Endothelial cell of umbilical vein (primary cell): Measurements from ENCODE around the gene DLEU7. TPM values are rescaled to one million over a fixed set of nuclear protein-coding genes. Genes with fewer than 3 reads are reported as not detected.

Experiments
- BruUV-seq: library from RNA; stranded (reverse); fragments of 400-500 nt; replicated peaks from 2 replicates; lab custom pipeline; 2021; lab: Mats Ljungman, UMichigan
- CTCF ChIA-PET: fragments of 300-600, 350-600 bp; sonication (Branson Sonifier 250); formaldehyde crosslinking; loops from one replicate; lab custom pipeline; 2021; ENCODE audit warnings: antibody characterized with exemption, inconsistent platforms; lab: Charles Lee
- POLR2A ChIA-PET: fragments of 300-600, 350-600 bp; sonication (Branson Sonifier 250); formaldehyde crosslinking; loops from one replicate; lab custom pipeline; 2021; ENCODE audit warnings: antibody characterized with exemption, inconsistent platforms; lab: Charles Lee
- DNase-seq: peaks from one replicate; pipeline ENCODE4 v3.0.0-alpha.2; 2011; ENCODE audit warnings: low read depth, low spot score
- FAIRE-seq: peaks from 2 replicates; lab custom pipeline; 2011; peaks lifted over from hg19 to GRCh38; lab: Jason Lieb, UNC
- H2AFZ ChIP-seq: 2 replicates; pipeline ENCODE4 v1.6.0; 2012; ENCODE audit warnings: low read depth, low read length, control low read depth, inconsistent platforms
- H3K27ac ChIP-seq: 2 replicates; pipeline ENCODE4 v1.5.1; 2011; ENCODE audit warnings: low read depth, mild to moderate bottlenecking, control low read depth, low read length, moderate library complexity; ENCODE audit not compliant: insufficient read depth
- H3K27me3 ChIP-seq, 2 experiments: 2 replicates each; pipeline versions ENCODE4 v1.6.0 to v1.6.1; 2011; ENCODE audit warnings: low read length in 2 of 2, mixed read lengths in 1 of 2; ENCODE audit not compliant: control insufficient read depth in 2 of 2, insufficient read depth in 2 of 2
- H3K36me3 ChIP-seq, 2 experiments: 2 replicates in 1 of 2; 3 replicates in 1 of 2; pipeline ENCODE4 v1.5.1; 2011; ENCODE audit warnings: low read length in 2 of 2, mild to moderate bottlenecking in 1 of 2, moderate library complexity in 1 of 2; ENCODE audit not compliant: control insufficient read depth in 2 of 2, insufficient read depth in 2 of 2; ENCODE audit errors: extremely low read depth in 1 of 2
- H3K4me1 ChIP-seq: 3 replicates; pipeline ENCODE4 v1.5.1; 2011; ENCODE audit warnings: mild to moderate bottlenecking, low read length; ENCODE audit not compliant: control insufficient read depth, insufficient read depth; ENCODE audit errors: extremely low read depth
- H3K4me2 ChIP-seq: 2 replicates; pipeline ENCODE4 v1.6.1; 2011; ENCODE audit warnings: low read length, control low read depth, mixed read lengths; ENCODE audit not compliant: insufficient read depth
- H3K4me3 ChIP-seq, 3 experiments: fragments of 200-600 bp in 1 of 3; sonication (generic), shearing (Covaris generic) in 1 of 3; replicated peaks in 1 of 3; 2 replicates each; pipeline ENCODE4 v1.5.1; 2011 to 2016; ENCODE audit warnings: control low read depth in 3 of 3, low read length in 3 of 3, mild to moderate bottlenecking in 2 of 3, inconsistent platforms in 1 of 3, low read depth in 1 of 3, moderate library complexity in 1 of 3; ENCODE audit not compliant: insufficient read depth in 1 of 3
- H3K79me2 ChIP-seq: 2 replicates; pipeline ENCODE4 v1.6.0; 2012; ENCODE audit warnings: low read length, inconsistent platforms; ENCODE audit not compliant: control insufficient read depth, insufficient read depth
- H3K9ac ChIP-seq: replicated peaks from 2 replicates; pipeline ENCODE3; 2011; ENCODE audit warnings: low read length, control low read depth; ENCODE audit not compliant: insufficient read depth; ENCODE audit errors: extremely low read depth
- H3K9me1 ChIP-seq: replicated peaks from 3 replicates; pipeline ENCODE4 v1.6.0; 2011; ENCODE audit warnings: mild to moderate bottlenecking, low read length; ENCODE audit not compliant: control insufficient read depth, insufficient read depth; ENCODE audit errors: extremely low read depth
- H3K9me3 ChIP-seq: replicated peaks from 2 replicates; pipeline ENCODE4 v1.5.1; 2012; ENCODE audit warnings: low read length, inconsistent platforms; ENCODE audit not compliant: control insufficient read depth, insufficient read depth
- H4K20me1 ChIP-seq: replicated peaks from 2 replicates; pipeline ENCODE3; 2011; ENCODE audit warnings: mild to moderate bottlenecking, low read length; ENCODE audit not compliant: control insufficient read depth, insufficient read depth; ENCODE audit errors: extremely low read depth
- EZH2 ChIP-seq: IDR thresholded peaks from 2 replicates; pipeline ENCODE4 v1.6.1; 2012; ENCODE audit warnings: borderline replicate concordance, low read depth, mild to moderate bottlenecking, moderate library complexity, low read length, inconsistent platforms; ENCODE audit not compliant: severe bottlenecking
- FOS ChIP-seq: IDR thresholded peaks from 2 replicates; pipeline ENCODE4 v1.6.1; 2011; ENCODE audit warnings: mild to moderate bottlenecking, low read length, moderate library complexity, borderline replicate concordance; ENCODE audit not compliant: insufficient read depth
- GATA2 ChIP-seq: IDR thresholded peaks from 2 replicates; pipeline ENCODE4 v1.7.0; 2011; ENCODE audit warnings: low read depth, mild to moderate bottlenecking, moderate library complexity, mixed read lengths, low read length; ENCODE audit not compliant: insufficient read length, insufficient read depth
- JUN ChIP-seq: IDR thresholded peaks from 2 replicates; pipeline ENCODE4 v1.6.1; 2011; ENCODE audit warnings: borderline replicate concordance, low read depth; ENCODE audit not compliant: insufficient read length, insufficient read depth
- MYC ChIP-seq: IDR thresholded peaks from one replicate; pipeline ENCODE4 v1.6.1; 2011; ENCODE audit warnings: mild to moderate bottlenecking, low read depth, low read length
- POLR2A ChIP-seq: IDR thresholded peaks from 2 replicates; pipeline ENCODE4 v1.6.1; 2012; ENCODE audit warnings: low read depth, mild to moderate bottlenecking, control low read depth, low read length
- POLR2AphosphoS5 ChIP-seq: IDR thresholded peaks from 2 replicates; pipeline ENCODE4 v1.6.1; 2012; ENCODE audit warnings: low read depth, mild to moderate bottlenecking, control low read depth, low read length, moderate library complexity; ENCODE audit not compliant: insufficient read depth
- dilution Hi-C: fragments of 300-500 bp; cut with MboI; formaldehyde crosslinking; loops from one replicate; pipeline ENCODE4 v1.15.0; 2019; ENCODE audit warnings: low sequenced_read_pairs; ENCODE audit not compliant: extremely low pct_ligation_motif_present
- intact Hi-C: fragments of 100-400 bp; cut with micrococcal nuclease; formaldehyde crosslinking; loops from one replicate; pipeline ENCODE4 v1.10.0; 2022
- polyA plus RNA-seq, 4 experiments: library from polyadenylated mRNA; depleted of rRNA in 3 of 4; stranded (reverse) in 3 of 4; unstranded in 1 of 4; fragments of >200 nt; gene quantifications; 2 replicates each; pipeline versions ENCODE4 v1.2.1 to v1.2.3, GENCODE V29; 2011 to 2012; ENCODE audit warnings: missing spikeins in 1 of 4
- total RNA-seq: library from RNA; stranded (reverse); gene quantifications from 2 replicates; pipeline ENCODE4 v1.2.3, GENCODE V29; 2021
- TF ChIP-seq, protein P1 (sequence below), 2 donors: IDR thresholded peaks; 1 replicate in 1 of 2; 2 replicates in 1 of 2; pipeline ENCODE4 v1.5.1; 2011; ENCODE audit warnings: low read length in 2 of 2, mild to moderate bottlenecking in 2 of 2, moderate library complexity in 2 of 2, control low read depth in 1 of 2, inconsistent platforms in 1 of 2, low read depth in 1 of 2; ENCODE audit not compliant: insufficient read depth in 1 of 2; ENCODE audit errors: extremely low read depth in 1 of 2
- TF ChIP-seq, protein P2 (sequence below): IDR thresholded peaks from 2 replicates; pipeline ENCODE4 v1.6.1; 2011; ENCODE audit not compliant: insufficient read depth, insufficient read length

DLEU7 gene
- total and polyA plus RNA-seq, 2 donors (not counting 3 experiments of a cell fraction or from before 2014, with no cell fraction given), result not detected

DNA sequence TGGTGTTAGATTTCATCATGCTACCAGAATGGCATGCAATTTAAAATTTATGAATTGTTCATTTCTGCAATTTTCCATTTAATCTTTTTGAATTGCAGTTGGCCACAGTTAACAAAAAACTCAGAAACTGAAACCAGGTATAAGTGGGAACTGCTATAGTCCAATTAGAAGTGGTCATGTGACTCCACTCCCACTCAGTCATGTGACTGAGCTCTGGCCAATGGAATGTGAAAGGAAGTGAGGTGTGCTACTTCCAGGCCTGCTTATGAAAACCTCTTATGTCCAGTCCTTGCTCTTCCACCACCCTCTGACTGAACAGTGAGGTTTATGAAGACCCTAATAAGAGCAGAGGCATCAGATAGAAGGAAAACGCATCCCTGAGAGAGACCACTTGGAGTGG lies 47.0 kb downstream of the DLEU7 start:
- BruUV-seq, result no TSS peak
- no peak overlapping the region for H3K9ac ChIP-seq
- intact Hi-C loops, result no loop called here
- no peak overlapping the region for H2AFZ ChIP-seq
- H3K36me3 ChIP-seq, result no peaks in the 10 kb centered on the region
- dilution Hi-C loops, result no loop called here
- no peak for DNase-seq
- ChIA-PET POLR2A (no interaction called here), CTCF (interaction anchor here (1.0 kb wide), 1 partner anchor 10 kb away, joined by 4 read pairs; no protein-coding TSS in a partner anchor)
- TF ChIP-seq JUN (no peak), FOS (no peak), POLR2AphosphoS5 (no peak), MYC (no peak), EZH2 (no peak), GATA2 (no peak), POLR2A (no peak)
- TF ChIP-seq, protein P1, sequence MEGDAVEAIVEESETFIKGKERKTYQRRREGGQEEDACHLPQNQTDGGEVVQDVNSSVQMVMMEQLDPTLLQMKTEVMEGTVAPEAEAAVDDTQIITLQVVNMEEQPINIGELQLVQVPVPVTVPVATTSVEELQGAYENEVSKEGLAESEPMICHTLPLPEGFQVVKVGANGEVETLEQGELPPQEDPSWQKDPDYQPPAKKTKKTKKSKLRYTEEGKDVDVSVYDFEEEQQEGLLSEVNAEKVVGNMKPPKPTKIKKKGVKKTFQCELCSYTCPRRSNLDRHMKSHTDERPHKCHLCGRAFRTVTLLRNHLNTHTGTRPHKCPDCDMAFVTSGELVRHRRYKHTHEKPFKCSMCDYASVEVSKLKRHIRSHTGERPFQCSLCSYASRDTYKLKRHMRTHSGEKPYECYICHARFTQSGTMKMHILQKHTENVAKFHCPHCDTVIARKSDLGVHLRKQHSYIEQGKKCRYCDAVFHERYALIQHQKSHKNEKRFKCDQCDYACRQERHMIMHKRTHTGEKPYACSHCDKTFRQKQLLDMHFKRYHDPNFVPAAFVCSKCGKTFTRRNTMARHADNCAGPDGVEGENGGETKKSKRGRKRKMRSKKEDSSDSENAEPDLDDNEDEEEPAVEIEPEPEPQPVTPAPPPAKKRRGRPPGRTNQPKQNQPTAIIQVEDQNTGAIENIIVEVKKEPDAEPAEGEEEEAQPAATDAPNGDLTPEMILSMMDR (IDR thresholded peaks at IDR 0.05; ENCODE audit: extremely low read depth in 1 of 2, insufficient read depth in 1 of 2, low read depth in 1 of 2, low read length in 2 of 2), result no peak
- TF ChIP-seq, protein P2, sequence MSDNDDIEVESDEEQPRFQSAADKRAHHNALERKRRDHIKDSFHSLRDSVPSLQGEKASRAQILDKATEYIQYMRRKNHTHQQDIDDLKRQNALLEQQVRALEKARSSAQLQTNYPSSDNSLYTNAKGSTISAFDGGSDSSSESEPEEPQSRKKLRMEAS, result no peak
- no peaks in the 10 kb centered on the region for H3K9me1 ChIP-seq
- no peak overlapping the region for H3K27ac ChIP-seq
- H3K27me3 ChIP-seq, result no peaks in the 10 kb centered on the region
- no peaks in the 10 kb centered on the region for H4K20me1 ChIP-seq
- H3K4me2 ChIP-seq, result no peak overlapping the region
- H3K9me3 ChIP-seq, result no peaks in the 10 kb centered on the region
- H3K79me2 ChIP-seq, result no peaks in the 10 kb centered on the region
- H3K4me3 ChIP-seq, result no peak overlapping the region
- H3K4me1 ChIP-seq, result peaks cover 4% of the 10 kb centered on the region
- FAIRE-seq, result peak; percentile 46
